Purkinje cell (primary cell): ENCODE results near the gene PPP1R3E. TPM values are rescaled to one million over a fixed set of nuclear protein-coding genes. Genes with fewer than 3 reads are reported as not detected.

Experiments
- polyA plus RNA-seq: library from polyadenylated mRNA; unstranded; fragments of >200 nt; fragmentation: Nextera tagmentation; gene quantifications from 2 replicates; pipeline ENCODE4 v1.2.1, GENCODE V29; 2014

The PPP1R3E gene
- 37.3 and 59.4 TPM in 2 replicates for polyA plus RNA-seq

GRCh38 chr14:23302290-23303225 lies at the start of gene PPP1R3E:
TSS of gene PPP1R3E (minus strand) at chr14:23302859. CDS start at chr14:23302576, 283 bp downstream.

DNA sequence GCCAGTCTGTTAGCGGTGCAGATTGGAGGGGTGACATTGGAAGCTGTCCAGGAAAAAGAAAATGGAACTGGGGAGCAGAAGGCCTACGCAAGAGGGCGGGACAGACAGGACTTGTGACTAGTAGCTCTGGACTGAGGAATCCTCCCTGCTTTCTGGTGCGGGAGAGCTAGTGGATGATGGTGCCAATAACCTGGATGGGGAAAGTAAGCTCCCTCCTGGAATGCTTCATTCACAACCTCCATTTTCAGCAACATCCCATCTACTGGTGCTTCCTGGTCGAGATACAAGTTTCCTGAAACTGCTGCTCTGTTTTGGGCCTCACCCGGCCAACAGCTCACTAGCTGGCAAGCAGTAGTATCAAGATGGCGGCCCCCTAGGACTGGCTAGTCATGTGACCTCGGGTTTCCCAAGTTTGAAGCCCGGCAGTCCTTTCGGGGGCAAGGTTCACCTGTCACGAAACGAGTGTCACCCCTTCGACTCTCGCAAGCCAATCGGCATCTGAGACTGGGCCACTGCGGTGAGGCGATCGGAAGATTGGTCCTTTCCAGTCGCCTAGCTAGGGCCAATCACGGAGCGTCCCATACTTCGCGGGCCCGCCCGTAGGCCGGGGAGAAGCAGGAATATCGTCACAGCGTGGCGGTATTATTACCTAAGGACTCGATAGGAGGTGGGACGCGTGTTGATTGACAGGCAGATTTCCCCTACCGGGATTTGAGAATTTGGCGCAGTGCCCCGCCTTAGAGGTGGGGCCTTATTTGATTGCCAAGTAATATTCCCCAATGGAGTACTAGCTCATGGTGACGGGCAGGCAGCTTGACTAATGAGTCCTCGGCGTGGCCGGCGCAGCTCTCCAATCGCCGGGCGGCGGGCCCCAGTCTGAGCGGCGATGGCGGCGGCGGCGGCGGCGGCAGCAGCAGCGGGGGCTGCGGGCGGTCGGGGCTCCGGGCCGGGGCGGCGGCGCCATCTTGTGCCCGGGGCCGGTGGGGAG lies 18.2 kb upstream of the PPP1R3E start, which contains the start of gene PABPN1:
PABPN1 (plus strand) TSS at position 874 of the 988 bp plus-strand sequence; CDS start at position 887, 13 bp downstream.

DNA sequence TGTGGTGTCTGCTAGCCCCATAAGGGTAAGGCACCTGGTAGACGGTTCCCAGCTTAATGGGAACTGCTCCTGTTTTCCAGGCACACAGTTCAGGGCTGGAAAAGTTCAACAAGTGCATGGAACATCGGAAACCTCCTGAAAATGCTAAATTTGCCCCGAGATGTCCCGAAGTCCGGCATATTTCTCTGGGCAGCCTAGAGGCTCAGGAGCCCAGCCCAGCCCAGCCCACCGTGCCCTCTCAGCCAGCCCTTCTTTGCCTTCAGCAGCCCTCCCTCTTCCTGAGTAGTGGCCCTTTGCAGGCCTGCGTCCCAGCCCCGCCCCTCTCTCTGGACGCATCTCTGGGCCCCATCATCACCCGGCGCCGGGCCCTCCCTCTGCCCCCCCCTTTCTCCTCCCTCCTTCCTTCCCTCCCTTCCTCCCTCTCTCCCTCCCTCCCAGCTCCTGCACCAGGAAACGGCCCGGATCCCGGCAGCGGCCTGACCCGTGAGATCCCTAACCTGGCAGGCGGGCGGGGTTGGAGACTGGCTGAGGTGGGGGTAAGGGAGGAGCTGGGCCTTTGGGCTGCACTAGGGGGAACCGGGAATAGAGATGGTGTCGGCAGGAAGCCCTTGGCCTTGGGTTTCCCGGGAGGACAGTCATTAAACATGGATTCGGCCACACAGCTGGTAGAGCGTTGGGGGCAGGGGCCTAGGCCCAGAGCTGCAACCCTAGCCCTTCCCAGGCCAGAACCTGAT lies 3.9 kb upstream of the PPP1R3E start, which contains the start of gene BCL2L2:
BCL2L2 (plus strand) TSS at position 422 of the 734 bp plus-strand sequence. CDS start 935 bp downstream, outside the sequence.

DNA sequence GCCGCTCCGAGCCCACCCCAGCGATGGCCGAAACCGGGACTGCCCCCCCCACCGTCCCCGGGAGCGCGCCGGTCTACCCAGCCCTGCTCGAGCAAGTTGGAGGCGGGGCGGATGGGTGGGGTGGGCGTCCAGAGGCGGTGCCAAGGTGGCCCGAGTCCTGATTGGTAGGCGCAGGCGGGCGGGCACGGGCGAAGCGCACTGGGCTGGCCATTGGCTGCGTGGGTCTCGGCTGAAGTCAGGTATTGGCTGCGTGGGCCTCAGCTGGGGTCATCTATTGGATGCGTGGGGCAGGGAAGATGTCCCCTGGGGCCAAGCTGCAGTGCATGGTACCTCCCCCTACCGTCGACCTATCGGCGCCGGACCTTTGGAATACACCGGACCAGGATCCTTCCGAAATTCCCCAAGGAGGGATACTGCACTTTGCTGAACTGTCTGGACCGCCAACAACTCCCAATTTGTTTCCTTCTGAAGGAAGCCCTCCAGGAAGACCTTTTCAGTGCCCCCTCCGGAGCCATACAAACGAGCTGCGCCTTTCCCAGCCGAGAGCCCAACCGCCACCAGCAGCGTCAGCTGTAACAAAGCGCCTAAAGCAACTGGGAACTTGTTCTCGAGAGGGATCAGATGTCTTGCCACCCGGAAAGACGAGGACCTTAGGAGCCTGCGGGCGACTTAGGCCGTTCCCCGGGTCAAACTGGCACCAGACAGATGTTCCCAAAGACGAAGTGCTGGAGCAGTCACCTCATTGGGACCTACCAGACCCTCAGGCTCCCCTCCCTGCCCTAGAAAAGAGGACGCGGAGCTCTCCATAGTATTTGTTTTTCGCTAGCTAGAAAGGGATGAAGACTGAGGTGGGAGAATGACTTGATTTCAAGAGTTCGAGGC lies 16.4 kb downstream of the PPP1R3E start, which contains the start of gene HOMEZ:
HOMEZ (minus strand) TSS at position 113 of the 882 bp plus-strand sequence. CDS start 180 bp downstream, outside the sequence.

Other genes with a start within 250 kb of the PPP1R3E start
- gene CDH24, start 245.3 kb downstream of the PPP1R3E start, polyA plus RNA-seq, result 0.20 TPM in 1 of 2 replicates, not detected in the other
- 3.0 and 5.2 TPM in 2 replicates for gene ACIN1, start 207.7 kb downstream of the PPP1R3E start, polyA plus RNA-seq
- 97.6 and 158 TPM in 2 replicates for gene C14orf119, start 207.4 kb downstream of the PPP1R3E start, polyA plus RNA-seq
- gene CIROP, start 197.9 kb downstream of the PPP1R3E start, polyA plus RNA-seq, result not detected in 2 replicates
- gene CEBPE, start 183.6 kb downstream of the PPP1R3E start, polyA plus RNA-seq, result not detected in 2 replicates
- 22.0 and 27.0 TPM in 2 replicates for gene SLC7A8, start 119.2 kb downstream of the PPP1R3E start, polyA plus RNA-seq
- gene RNF212B, start 64.9 kb downstream of the PPP1R3E start, polyA plus RNA-seq, result not detected in 2 replicates
- gene HOMEZ, start 16.7 kb downstream of the PPP1R3E start, polyA plus RNA-seq, result 1.2 and 5.5 TPM in 2 replicates
- 10.8 and 11.4 TPM in 2 replicates for gene BCL2L2, start 4.0 kb upstream of the PPP1R3E start, polyA plus RNA-seq
- 52.3 and 57.9 TPM in 2 replicates for gene PABPN1, start 18.6 kb upstream of the PPP1R3E start, polyA plus RNA-seq
- gene SLC22A17, start 50.0 kb upstream of the PPP1R3E start, polyA plus RNA-seq, result 46.4 and 58.9 TPM in 2 replicates
- gene EFS, start 62.3 kb upstream of the PPP1R3E start, polyA plus RNA-seq, result 0.16 and 0.21 TPM in 2 replicates
- not detected in 2 replicates for gene IL25, start 70.0 kb upstream of the PPP1R3E start, polyA plus RNA-seq
- not detected in 2 replicates for gene CMTM5, start 74.2 kb upstream of the PPP1R3E start, polyA plus RNA-seq
- not detected in 2 replicates for gene MYH6, start 105.4 kb upstream of the PPP1R3E start, polyA plus RNA-seq
- not detected in 2 replicates for gene MYH7, start 132.8 kb upstream of the PPP1R3E start, polyA plus RNA-seq
- 77.3 and 118 TPM in 2 replicates for gene NGDN, start 166.8 kb upstream of the PPP1R3E start, polyA plus RNA-seq
- gene ZFHX2, start 248.9 kb upstream of the PPP1R3E start, polyA plus RNA-seq, result 1.7 and 2.7 TPM in 2 replicates